Transverse colon (tissue), 4 donors: ENCODE measurements around the gene IFT172. TPM values are rescaled to one million over a fixed set of nuclear protein-coding genes. Genes with fewer than 3 reads are reported as not detected.
"Not testable (repeated sequence)": the region's sequence is repeated elsewhere in the genome, so short reads cannot be mapped to it uniquely, and the experiment has no call there.

Experiments
- DNase-seq: peaks from one replicate; pipeline ENCODE4 v3.0.0-alpha.2; 2019
- H3K27ac ChIP-seq, 4 donors: fragments of 200-600 bp; sonication (generic); 2 replicates each; pipeline ENCODE4 v1.5.1; 2016 to 2018; ENCODE audit warnings: inconsistent platforms in 4 of 4
- H3K27me3 ChIP-seq: fragments of 200-600 bp; sonication (generic); 2 replicates; pipeline ENCODE4 v1.5.1; 2017; ENCODE audit warnings: inconsistent platforms
- H3K36me3 ChIP-seq, 4 donors: fragments of 200-600 bp; sonication (generic); 2 replicates each; pipeline ENCODE4 v1.5.1; 2017 to 2019; ENCODE audit warnings: inconsistent platforms in 4 of 4
- H3K4me1 ChIP-seq, 4 donors: fragments of 200-600 bp; sonication (generic); 2 replicates each; pipeline ENCODE4 v1.5.1; 2017 to 2020; ENCODE audit warnings: inconsistent platforms in 4 of 4
- H3K4me3 ChIP-seq, 4 donors: fragments of 200-600 bp; sonication (generic); 1 replicate in 1 of 4; 2 replicates in 3 of 4; pipeline versions ENCODE4 v1.5.1 to v1.6.1; 2017 to 2019; ENCODE audit warnings: inconsistent platforms in 4 of 4
- H3K9me3 ChIP-seq, 2 donors: fragments of 200-600 bp; sonication (generic); 2 replicates each; pipeline ENCODE4 v1.5.1; 2017 to 2019; ENCODE audit warnings: inconsistent platforms in 2 of 2
- EP300 ChIP-seq: sonication (generic); formaldehyde crosslinking; IDR thresholded peaks from one replicate; pipeline ENCODE4 v1.6.1; 2017; ENCODE audit warnings: antibody characterized with exemption, low read depth
- POLR2A ChIP-seq: fragments of 450-650 bp; IDR thresholded peaks from one replicate; pipeline ENCODE4 v1.6.1; 2016; ENCODE audit warnings: antibody characterized with exemption, mild to moderate bottlenecking, moderate library complexity
- POLR2AphosphoS5 ChIP-seq, 3 donors: sonication (generic); formaldehyde crosslinking; IDR thresholded peaks; one replicate each; pipeline ENCODE4 v1.6.1; 2016; ENCODE audit warnings: antibody characterized with exemption in 3 of 3
- WGBS, 2 donors: methylation state at CpG; one replicate each; pipeline ENCODE4 v1.1.5; 2018; ENCODE audit warnings: low coverage in 1 of 2; 5-methylcytosine and 5-hydroxymethylcytosine counted together
- in situ Hi-C, 4 donors: fragments of 200-750 bp; cut with MboI; loops; one replicate each; pipeline versions ENCODE4 v1.15.0 to v1.15.1; 2017; ENCODE audit warnings: low sequenced_read_pairs in 3 of 4, low pct_ligation_motif_present in 1 of 4, low pct_unique_long_range_greater_than_20kb in 1 of 4
- intact Hi-C: fragments of 100-400 bp; cut with DNase I; formaldehyde crosslinking; loops from one replicate; pipeline ENCODE4 v1.15.1; 2023; ENCODE audit warnings: low total_unique reads
- total RNA-seq, 4 donors: library from RNA; depleted of rRNA; stranded (reverse); fragments of >200 nt; gene quantifications; one replicate each; pipeline ENCODE4 v1.1.0, GENCODE V29; 2016
- TF ChIP-seq, protein P1 (sequence below), 5 experiments: fragments of 200-600 bp in 3 of 5; fragments of 450-650 bp in 2 of 5; sonication (generic) in 3 of 5; IDR thresholded peaks; 1 replicate in 2 of 5; 2 replicates in 3 of 5; pipeline ENCODE4 v1.5.1; 2016 to 2017; ENCODE audit warnings: antibody characterized with exemption in 5 of 5, inconsistent platforms in 3 of 5, mild to moderate bottlenecking in 2 of 5, moderate library complexity in 1 of 5

The IFT172 gene
- total RNA-seq, 4 donors from 2014 or later = 14.5 to 113 (median 43.5) TPM

DNA sequence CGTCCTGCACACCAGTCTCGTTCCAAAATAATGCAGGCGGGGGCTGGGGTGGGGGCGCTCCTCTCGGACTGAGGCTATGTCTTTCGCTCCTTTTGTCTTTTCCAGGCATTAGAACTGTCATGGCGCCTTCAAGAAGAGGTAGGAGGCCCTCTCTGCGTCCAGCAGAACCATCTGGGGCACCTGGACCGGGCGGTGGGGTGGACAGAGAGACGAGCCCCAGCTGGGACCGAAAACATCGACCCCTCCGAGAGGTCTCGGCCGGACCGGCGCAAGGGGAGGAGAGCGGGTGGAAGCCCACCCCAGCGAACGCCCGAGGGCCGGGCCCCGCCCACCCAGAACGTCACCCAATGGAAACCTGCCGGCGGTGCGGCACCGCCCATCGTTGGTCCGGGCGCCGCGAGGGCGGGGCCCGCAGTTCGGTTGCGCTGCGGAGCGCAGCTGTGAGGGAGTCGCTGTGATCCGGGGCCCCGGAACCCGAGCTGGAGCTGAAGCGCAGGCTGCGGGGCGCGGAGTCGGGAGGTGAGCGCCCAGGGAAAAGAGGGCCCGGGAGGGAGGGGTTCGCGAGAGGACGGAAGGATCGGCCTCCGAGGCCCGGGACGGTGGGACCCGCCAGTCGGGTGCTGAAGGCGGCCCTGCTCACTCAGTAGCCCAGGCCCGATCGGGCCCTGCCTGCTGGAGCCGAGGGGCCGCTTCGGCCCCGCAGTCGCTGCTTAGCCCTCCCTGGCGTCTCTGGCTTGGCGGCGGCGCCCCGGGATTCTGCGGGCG lies 61.1 kb downstream of the IFT172 start, which contains the start of gene NRBP1:
TSS of gene NRBP1 (plus strand) at position 419 of the 765 bp plus-strand sequence. CDS start 4,643 bp downstream, outside the sequence.
- WGBS, 2 donors = 0 to 1% methylated on average over 6 to 65 of the region's 75 CpGs
- no peaks in the 10 kb centered on the region for H3K27me3 ChIP-seq
- intact Hi-C loops (loop anchor here (5.0 kb wide), 1 partner anchor 46 kb away; the partner anchor contains the start of gene ZNF513), in situ Hi-C loops (no loop called here)
- H3K4me3 ChIP-seq = peak within 1 kb of the TSS; percentile 79 to 100 (median 97)
- DNase-seq = peak; percentile 95
- peak within 1 kb of the TSS; percentile 96 to 100 (median 100) for H3K27ac ChIP-seq
- peaks cover 0 to 2% (median under 1%) of the 10 kb centered on the region in 4 donors for H3K36me3 ChIP-seq
- no peaks in the 10 kb centered on the region for H3K9me3 ChIP-seq
- TF ChIP-seq POLR2A (peak; percentile 98), EP300 (no peak), POLR2AphosphoS5 (IDR thresholded peaks at IDR 0.05) (peak; percentile 95 to 99 (median 97))
- TF ChIP-seq, protein P1, sequence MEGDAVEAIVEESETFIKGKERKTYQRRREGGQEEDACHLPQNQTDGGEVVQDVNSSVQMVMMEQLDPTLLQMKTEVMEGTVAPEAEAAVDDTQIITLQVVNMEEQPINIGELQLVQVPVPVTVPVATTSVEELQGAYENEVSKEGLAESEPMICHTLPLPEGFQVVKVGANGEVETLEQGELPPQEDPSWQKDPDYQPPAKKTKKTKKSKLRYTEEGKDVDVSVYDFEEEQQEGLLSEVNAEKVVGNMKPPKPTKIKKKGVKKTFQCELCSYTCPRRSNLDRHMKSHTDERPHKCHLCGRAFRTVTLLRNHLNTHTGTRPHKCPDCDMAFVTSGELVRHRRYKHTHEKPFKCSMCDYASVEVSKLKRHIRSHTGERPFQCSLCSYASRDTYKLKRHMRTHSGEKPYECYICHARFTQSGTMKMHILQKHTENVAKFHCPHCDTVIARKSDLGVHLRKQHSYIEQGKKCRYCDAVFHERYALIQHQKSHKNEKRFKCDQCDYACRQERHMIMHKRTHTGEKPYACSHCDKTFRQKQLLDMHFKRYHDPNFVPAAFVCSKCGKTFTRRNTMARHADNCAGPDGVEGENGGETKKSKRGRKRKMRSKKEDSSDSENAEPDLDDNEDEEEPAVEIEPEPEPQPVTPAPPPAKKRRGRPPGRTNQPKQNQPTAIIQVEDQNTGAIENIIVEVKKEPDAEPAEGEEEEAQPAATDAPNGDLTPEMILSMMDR (IDR thresholded peaks at IDR 0.05) = no peak
- peaks cover 19 to 39% (median 26%) of the 10 kb centered on the region in 4 donors for H3K4me1 ChIP-seq

DNA sequence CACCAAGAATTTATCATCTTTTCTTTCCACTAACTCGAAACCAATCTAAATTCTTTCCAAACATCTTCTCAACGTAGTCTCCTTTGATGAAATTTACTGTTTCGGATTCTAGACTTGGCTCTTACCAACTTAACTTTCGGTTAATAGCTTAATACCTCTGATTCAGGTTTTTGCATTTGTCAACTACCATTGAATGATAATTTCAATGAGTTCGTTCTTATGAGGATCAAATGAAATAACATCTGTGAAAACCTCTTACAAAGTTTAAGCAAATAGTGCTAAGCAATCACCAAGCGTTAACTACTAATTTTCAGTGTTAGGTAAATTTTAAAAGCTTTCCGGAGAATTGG lies 61.7 kb downstream of the IFT172 start:
- in situ Hi-C loops (no loop called here), intact Hi-C loops (loop anchor here (5.0 kb wide), 1 partner anchor 46 kb away; the partner anchor contains the start of gene ZNF513)
- peak overlapping the region; percentile 79 to 100 (median 97) for H3K4me3 ChIP-seq
- no peaks in the 10 kb centered on the region for H3K36me3 ChIP-seq
- no peak for DNase-seq
- H3K27me3 ChIP-seq = no peaks in the 10 kb centered on the region
- no peak for TF ChIP-seq POLR2AphosphoS5 (IDR thresholded peaks at IDR 0.05)
- TF ChIP-seq EP300 = no peak
- no peak for TF ChIP-seq POLR2A
- TF ChIP-seq, protein P1 (IDR thresholded peaks at IDR 0.05) = no peak
- H3K9me3 ChIP-seq = no peaks in the 10 kb centered on the region
- WGBS, 2 donors = 23 to 32% methylated on average over 7 of the region's 7 CpGs
- H3K27ac ChIP-seq = peak overlapping the region; percentile 96 to 100 (median 100)
- peaks cover 19 to 39% (median 26%) of the 10 kb centered on the region in 4 donors for H3K4me1 ChIP-seq

DNA sequence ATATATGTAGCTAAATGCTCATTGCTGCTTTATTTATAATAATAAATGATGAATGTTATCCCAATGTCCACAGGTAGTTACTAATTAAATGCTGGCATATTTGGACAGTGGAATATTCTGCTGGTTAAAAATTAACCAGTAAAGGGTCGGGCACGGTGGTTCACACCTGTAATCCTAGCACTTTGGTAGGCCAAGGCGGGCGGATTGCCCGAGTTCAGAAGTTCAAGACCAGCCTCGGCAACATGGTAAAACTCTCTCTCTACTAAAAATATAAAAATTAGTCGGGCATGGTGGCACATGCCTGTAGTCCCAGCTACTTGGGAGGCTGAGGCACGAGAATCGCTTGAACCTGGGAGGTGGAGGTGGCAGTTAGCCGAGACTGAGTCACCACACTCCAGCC lies 64.5 kb downstream of the IFT172 start:
- peaks cover 6 to 15% (median 10%) of the 10 kb centered on the region in 4 donors for H3K4me1 ChIP-seq
- in situ Hi-C loops, H3K9me3 ChIP-seq, H3K27me3 ChIP-seq, H3K4me3 ChIP-seq, H3K36me3 ChIP-seq, DNase-seq, H3K27ac ChIP-seq: not testable (repeated sequence)
- intact Hi-C loops = loop anchor here (5.0 kb wide), 1 partner anchor 43 kb away; the partner anchor contains the start of gene ZNF513
- 63 to 79% methylated on average over 6 to 10 of the region's 10 CpGs for WGBS, 2 donors

DNA sequence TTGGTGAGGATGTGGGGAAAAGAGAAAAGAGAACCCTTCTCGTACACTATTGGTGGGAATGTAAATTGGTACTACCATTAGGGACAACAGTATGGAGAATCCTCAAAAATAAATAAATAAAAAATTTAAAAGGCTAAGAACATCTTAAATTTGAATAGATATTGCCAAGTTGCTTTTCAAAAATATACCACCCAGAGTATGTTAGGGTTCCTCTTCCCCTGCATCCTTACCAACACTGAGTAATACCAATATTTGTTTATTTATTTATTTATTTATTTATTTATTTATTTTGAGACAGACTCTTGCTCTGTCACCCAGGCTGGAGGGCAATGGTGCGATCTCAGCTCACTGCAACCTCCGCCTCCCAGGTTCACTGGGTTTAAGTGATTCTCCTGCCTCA lies 66.6 kb downstream of the IFT172 start:
- H3K9me3 ChIP-seq = no peaks in the 10 kb centered on the region
- no peaks in the 10 kb centered on the region for H3K36me3 ChIP-seq
- TF ChIP-seq POLR2A (no peak), EP300 (no peak), POLR2AphosphoS5 (IDR thresholded peaks at IDR 0.05) (no peak)
- TF ChIP-seq, protein P1 (IDR thresholded peaks at IDR 0.05) = no peak
- in situ Hi-C loops = no loop called here
- intact Hi-C loops = loop anchor here (1.0 kb wide), 1 partner anchor 20 kb away; no protein-coding TSS in a partner anchor
- DNase-seq = no peak
- H3K27ac ChIP-seq = no peak overlapping the region
- 93% methylated on average over 3 of the region's 3 CpGs for WGBS, 2 donors
- no peak overlapping the region for H3K4me3 ChIP-seq
- no peaks in the 10 kb centered on the region for H3K27me3 ChIP-seq
- H3K4me1 ChIP-seq = peaks cover 0 to 7% (median 5%) of the 10 kb centered on the region in 4 donors
